ENCODE data around the gene IL10RB.

The IL10RB gene

DNA sequence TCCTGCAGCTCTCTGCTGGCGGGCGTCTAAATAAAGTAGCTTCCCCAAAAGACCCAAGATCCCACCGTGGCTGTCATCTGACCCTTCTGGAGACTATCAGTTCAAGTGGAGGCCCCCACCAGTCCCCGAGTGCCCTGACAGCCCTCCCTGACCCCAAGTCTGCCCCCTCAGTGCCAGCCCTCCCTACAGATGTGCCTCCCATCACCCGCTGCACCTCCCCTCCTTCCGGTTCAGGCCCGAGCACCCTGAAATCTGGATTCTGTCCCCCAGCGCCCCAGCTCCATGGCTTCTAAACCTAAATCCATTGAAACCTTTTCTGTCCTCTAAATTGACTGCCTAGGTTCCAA is 595 bp downstream of the IL10RB start:
- H3K27ac Mint-ChIP-seq, result peak overlapping the region; percentile 96
- peak overlapping the region; percentile 89 for H3K4me3 Mint-ChIP-seq
- H3K27me3 Mint-ChIP-seq, result no peaks in the 10 kb centered on the region
- H3K4me1 Mint-ChIP-seq (ENCODE audit: low read depth), result peaks cover 56% of the 10 kb centered on the region
- no peaks in the 10 kb centered on the region for H3K9me3 Mint-ChIP-seq
- H3K36me3 Mint-ChIP-seq (ENCODE audit: low read depth), result peaks cover 79% of the 10 kb centered on the region
- DNase-seq, result no peak

DNA sequence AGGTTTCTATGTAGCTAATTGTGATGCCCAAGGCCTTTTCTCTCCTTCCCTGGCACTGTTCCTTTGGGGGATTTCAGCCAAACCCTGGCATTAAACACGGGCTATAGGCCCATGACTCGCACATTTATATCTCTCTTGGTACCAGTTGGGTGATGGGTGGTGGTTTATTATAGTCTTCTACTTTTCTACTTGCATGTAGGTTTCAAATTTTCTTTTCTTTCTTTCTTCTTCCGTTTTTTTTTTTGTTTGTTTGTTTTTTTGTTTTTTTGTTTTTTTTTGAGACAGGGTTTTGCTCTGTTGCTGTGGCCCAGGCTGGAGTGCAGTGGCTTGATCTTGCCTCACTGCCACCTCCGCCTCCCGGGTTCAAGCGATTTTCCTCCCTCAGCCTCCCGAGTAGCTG is 1.1 kb downstream of the IL10RB start:
- Mint-ChIP-seq H3K4me1 (ENCODE audit: low read depth) (peaks cover 54% of the 10 kb centered on the region), H3K4me3 (peak overlapping the region; percentile 89), H3K9me3 (no peaks in the 10 kb centered on the region), H3K27ac (peak overlapping the region; percentile 96), H3K36me3 (ENCODE audit: low read depth) (peaks cover 82% of the 10 kb centered on the region), H3K27me3 (no peaks in the 10 kb centered on the region)
- no peak for DNase-seq

DNA sequence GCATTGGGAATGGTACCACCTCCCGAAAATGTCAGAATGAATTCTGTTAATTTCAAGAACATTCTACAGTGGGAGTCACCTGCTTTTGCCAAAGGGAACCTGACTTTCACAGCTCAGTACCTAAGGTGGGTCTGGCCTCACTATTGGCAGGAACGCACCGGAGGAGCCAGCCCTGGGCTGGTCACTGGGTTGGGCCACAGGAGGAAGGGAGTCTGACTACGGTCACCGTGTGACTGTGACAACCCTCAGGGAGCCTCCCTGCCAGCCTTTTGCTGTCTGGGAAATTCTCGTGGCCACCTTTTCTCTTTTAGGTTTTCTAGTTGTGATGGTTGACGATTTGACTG is 2.2 kb downstream of the IL10RB start:
- Mint-ChIP-seq H3K36me3 (ENCODE audit: low read depth) (peaks cover 78% of the 10 kb centered on the region), H3K27ac (peak overlapping the region; percentile 96), H3K4me1 (ENCODE audit: low read depth) (peaks cover 58% of the 10 kb centered on the region), H3K4me3 (peak overlapping the region; percentile 89), H3K27me3 (no peaks in the 10 kb centered on the region), H3K9me3 (no peaks in the 10 kb centered on the region)
- no peak for DNase-seq

DNA sequence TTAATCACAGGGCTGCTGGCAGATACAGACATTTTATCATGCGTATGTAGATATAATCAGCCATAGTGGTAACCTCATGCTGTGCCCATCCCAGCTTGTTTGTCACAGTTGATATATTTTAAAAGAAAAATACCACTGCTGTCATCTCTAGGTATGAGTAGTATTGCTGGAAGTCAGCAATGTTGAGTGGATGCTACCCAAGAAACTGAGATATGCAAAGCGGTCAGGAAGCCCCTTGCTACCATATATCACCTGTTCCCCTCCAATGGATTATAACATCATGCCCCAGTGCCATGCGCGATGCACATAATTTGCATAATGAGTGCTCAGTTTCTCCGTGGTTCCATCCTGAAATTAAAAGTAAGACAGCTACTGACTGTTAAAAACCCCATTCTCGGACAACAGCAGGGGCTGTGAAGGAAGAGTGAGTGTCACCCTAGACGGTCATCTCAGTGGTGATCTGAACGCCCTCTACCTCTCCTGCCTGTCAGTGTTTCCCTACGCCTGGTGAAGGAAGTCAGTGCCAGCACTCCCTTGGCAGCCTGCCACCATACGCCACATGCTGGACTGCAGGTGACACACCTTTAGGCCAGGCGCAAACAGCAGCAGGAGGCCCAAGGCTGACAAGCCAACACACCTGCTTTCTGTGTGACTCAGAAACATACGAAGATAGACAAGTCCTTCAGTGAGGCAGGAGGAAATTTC is 2.7 kb downstream of the IL10RB start:
- DNase-seq, result peak; percentile 60

DNA sequence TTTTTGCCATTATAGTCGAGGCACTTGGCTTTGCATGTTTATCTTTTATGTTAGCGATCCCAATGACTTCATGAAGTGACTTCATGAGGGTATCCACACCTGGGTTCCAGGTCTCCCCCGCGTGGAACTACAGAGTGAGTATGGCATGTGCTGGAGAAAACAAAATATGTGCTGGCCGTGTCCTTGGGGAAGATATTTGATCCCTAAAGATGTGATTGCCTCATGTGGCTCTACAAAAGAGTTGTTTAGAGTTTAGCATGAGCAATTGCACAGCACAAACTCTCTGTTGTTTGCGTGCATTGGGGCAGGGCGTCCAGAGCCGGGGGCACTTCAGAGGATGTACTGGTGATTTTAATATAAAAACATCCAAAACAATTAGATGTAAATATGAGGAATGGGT is 4.8 kb downstream of the IL10RB start:
- Mint-ChIP-seq H3K4me1 (ENCODE audit: low read depth) (peaks cover 55% of the 10 kb centered on the region), H3K36me3 (ENCODE audit: low read depth) (peaks cover 79% of the 10 kb centered on the region), H3K27me3 (no peaks in the 10 kb centered on the region), H3K4me3 (no peak overlapping the region), H3K27ac (no peak overlapping the region), H3K9me3 (no peaks in the 10 kb centered on the region)
- DNase-seq, result no peak

More for the DNA sequence above, 2.7 kb downstream of the IL10RB start:
- Mint-ChIP-seq H3K27ac (peak overlapping the region; percentile 96), H3K4me3 (peak overlapping the region; percentile 89), H3K36me3 (ENCODE audit: low read depth) (peaks cover 78% of the 10 kb centered on the region), H3K9me3 (no peaks in the 10 kb centered on the region), H3K4me1 (ENCODE audit: low read depth) (peaks cover 63% of the 10 kb centered on the region), H3K27me3 (no peaks in the 10 kb centered on the region)

DNA sequence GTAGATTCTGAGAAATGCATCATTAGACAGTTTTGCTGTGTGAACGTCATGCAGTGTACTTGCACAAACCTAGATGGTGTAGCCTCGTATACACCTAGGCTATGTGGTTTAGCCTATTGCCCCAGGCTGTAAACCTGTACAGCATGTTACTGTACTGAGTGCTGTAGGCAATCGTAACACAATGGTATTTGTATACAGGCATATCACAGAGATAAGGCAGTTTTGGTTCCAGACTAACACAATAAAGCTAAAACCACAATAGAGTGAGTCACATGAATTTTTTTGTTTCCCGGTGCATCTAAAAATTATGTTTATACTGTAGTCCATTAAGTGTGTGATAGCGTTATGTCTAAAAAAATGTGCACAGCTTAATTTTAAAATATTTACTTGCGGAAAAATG is 6.9 kb downstream of the IL10RB start:
- Mint-ChIP-seq H3K4me3 (no peak overlapping the region), H3K36me3 (ENCODE audit: low read depth) (peaks cover 83% of the 10 kb centered on the region), H3K4me1 (ENCODE audit: low read depth) (peaks cover 41% of the 10 kb centered on the region), H3K27ac (no peak overlapping the region), H3K9me3 (no peaks in the 10 kb centered on the region), H3K27me3 (no peaks in the 10 kb centered on the region)
- no peak for DNase-seq

DNA sequence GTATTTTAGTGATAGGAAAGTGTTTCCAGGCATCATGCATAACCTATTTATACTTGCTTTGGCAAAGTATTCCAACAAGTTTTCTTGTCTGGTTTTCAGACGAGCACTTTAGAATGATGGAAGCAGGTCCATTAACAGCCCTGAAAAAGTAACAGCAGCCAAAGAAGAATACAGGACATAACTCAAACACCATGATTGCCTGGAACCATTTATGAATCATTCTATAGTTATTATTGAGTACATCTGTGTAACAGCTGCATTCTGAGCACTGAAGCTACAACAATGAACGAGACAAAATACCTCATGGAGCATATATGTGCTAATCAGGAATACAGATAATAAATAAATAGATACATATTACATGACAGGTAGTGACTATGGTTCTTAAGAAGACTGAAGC is 12.6 kb downstream of the IL10RB start:
- DNase-seq, result no peak
- Mint-ChIP-seq H3K9me3 (peaks cover 3% of the 10 kb centered on the region), H3K4me3 (no peak overlapping the region), H3K27me3 (no peaks in the 10 kb centered on the region), H3K4me1 (ENCODE audit: low read depth) (peaks cover 8% of the 10 kb centered on the region), H3K27ac (no peak overlapping the region), H3K36me3 (ENCODE audit: low read depth) (peaks cover 83% of the 10 kb centered on the region)

DNA sequence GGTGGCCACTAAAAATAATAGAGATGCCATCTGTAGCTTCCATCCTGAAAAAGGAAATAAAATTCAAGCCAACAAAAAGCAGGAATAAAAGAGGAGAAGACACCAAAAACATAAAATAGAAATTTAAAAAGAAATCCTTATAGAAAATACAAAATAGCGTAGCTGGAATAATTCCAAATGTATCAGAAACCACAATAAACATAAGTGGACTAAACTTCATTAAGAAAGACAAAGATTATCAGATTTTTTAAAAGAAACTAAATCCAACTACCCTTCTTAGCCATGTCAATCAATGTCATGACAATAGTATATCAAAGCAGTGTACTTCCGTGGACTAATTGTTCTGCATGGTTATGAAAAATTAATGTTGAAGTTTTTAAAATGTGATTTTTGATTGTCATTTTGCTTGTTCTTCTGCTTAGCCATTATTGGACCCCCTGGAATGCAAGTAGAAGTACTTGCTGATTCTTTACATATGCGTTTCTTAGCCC is 13.2 kb downstream of the IL10RB start:
- Mint-ChIP-seq H3K9me3 (peaks cover 3% of the 10 kb centered on the region), H3K4me3 (no peak overlapping the region), H3K27ac (no peak overlapping the region), H3K36me3 (ENCODE audit: low read depth) (peaks cover 84% of the 10 kb centered on the region), H3K27me3 (no peaks in the 10 kb centered on the region), H3K4me1 (ENCODE audit: low read depth) (peaks cover 6% of the 10 kb centered on the region)
- DNase-seq, result no peak

DNA sequence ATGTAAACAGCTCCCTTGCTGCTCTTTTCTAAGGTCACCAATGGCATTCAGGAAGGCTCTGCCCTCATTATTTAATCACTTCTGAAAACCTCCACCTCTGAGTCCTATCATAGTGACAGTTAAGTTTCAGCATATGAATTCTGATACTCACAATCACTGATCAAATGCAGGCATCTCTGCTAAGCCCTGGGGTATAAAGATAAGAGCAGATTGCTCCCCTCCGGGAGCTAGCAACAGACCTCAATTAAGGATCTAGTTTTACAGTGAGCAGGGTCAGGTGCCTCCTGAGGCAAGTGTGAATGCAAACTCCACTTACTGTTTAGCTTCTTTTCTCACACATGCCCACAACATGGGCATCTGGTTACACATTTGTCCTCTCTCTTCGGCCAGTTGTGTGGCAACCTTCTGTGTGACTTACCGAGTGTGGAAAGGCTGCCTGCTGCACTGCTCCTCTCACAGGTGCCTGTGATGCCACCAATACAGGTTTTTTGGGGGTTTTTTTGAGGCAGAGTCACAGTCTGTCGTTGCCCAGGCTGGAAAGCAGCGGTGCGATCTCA is 15.0 kb downstream of the IL10RB start:
- no peak for DNase-seq
- Mint-ChIP-seq H3K9me3 (peaks cover 3% of the 10 kb centered on the region), H3K4me3 (no peak overlapping the region), H3K27ac (no peak overlapping the region), H3K4me1 (ENCODE audit: low read depth) (peaks cover 3% of the 10 kb centered on the region), H3K36me3 (ENCODE audit: low read depth) (peaks cover 86% of the 10 kb centered on the region), H3K27me3 (no peaks in the 10 kb centered on the region)

DNA sequence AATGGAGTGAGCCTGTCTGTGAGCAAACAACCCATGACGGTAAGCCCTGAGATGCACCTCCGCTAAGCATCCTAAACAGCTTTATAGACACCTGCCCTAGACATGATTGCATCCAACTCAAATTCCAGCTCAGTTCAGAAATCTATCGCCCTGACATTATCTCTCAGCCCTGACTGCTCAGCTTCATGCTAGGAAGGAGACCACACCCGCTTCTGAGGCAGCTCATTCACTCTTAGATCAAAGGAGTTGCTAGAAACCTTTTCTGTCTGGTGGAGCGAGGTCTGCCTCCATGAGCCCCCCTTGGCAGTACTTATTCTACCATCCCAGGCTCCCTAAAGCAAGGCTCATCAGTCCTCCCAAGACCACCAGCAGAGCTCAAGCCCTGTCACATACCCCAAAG is 17.0 kb downstream of the IL10RB start:
- Mint-ChIP-seq H3K27ac (peak overlapping the region; percentile 32), H3K4me1 (ENCODE audit: low read depth) (peaks cover 3% of the 10 kb centered on the region), H3K36me3 (ENCODE audit: low read depth) (peaks cover 83% of the 10 kb centered on the region), H3K4me3 (no peak overlapping the region), H3K9me3 (peaks cover 3% of the 10 kb centered on the region), H3K27me3 (no peaks in the 10 kb centered on the region)
- no peak for DNase-seq

DNA sequence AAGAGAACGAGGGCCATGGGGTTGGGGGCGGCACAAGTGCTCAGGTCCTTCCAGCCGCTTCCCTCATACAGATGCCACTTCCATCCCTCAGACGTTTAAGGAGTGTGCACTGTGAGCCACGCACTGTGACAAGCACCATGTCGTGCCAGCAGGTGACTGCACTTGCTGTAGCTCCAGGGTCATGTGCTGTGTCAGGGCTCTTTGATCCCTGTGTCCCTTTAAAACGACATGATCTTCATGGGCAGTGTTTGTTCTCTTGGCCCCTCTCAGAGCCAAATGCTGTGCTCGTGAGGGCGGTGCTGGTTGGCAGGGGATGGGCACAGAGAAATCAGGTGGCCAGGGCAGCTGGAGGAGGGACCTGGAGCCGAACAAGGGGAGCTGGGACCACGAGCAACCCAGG is 19.9 kb downstream of the IL10RB start:
- no peak for DNase-seq
- no peaks in the 10 kb centered on the region for H3K27me3 Mint-ChIP-seq
- H3K27ac Mint-ChIP-seq, result peak overlapping the region; percentile 10
- peaks cover 76% of the 10 kb centered on the region for H3K36me3 Mint-ChIP-seq (ENCODE audit: low read depth)
- H3K4me1 Mint-ChIP-seq (ENCODE audit: low read depth), result peaks cover 3% of the 10 kb centered on the region
- no peak overlapping the region for H3K4me3 Mint-ChIP-seq
- H3K9me3 Mint-ChIP-seq, result no peaks in the 10 kb centered on the region

DNA sequence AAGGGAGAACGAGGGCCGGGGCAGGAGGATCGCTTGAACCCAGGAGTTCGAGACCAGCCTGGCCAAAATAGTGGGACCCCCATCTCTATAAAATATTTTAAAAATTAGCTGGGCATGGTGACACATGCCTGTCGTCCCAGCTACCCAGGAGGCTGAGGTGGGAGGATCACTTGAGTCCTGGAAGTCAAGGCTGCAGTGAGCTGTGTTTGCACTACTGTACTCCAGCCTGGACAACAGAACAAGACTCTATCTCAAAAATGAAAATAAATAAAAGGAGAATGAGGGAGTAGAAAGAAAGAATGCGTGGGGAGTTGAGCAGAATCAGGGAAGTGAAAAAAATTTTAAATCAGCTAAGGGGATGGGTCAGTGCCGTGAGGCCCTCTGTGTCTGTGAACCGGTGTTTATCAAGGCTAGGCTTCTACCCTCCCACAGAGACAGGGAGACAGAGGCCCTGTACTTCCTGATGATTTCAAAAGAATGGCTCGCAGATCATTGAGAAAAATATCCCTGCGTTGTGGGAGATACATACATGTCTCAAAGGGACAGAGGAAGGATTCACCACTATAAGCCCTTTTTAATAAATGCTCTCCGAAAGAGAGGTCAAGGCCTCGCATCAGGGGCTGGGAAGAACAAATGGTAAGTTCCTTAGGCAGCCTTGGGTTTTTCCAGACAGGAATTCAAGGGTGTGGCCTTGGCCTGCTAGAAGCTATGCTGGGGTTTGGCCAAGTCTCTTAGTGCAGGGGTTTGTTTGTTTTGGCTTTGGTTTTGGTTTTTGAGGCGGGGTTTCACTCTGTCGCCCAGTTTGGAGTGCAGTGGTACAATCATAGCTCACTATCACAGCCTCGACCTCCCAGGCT is 20.7 kb downstream of the IL10RB start:
- H3K36me3 Mint-ChIP-seq (ENCODE audit: low read depth), result peaks cover 76% of the 10 kb centered on the region
- peaks cover 3% of the 10 kb centered on the region for H3K4me1 Mint-ChIP-seq (ENCODE audit: low read depth)
- no peak overlapping the region for H3K27ac Mint-ChIP-seq
- no peaks in the 10 kb centered on the region for H3K27me3 Mint-ChIP-seq
- no peak for DNase-seq
- no peak overlapping the region for H3K4me3 Mint-ChIP-seq
- no peaks in the 10 kb centered on the region for H3K9me3 Mint-ChIP-seq

DNA sequence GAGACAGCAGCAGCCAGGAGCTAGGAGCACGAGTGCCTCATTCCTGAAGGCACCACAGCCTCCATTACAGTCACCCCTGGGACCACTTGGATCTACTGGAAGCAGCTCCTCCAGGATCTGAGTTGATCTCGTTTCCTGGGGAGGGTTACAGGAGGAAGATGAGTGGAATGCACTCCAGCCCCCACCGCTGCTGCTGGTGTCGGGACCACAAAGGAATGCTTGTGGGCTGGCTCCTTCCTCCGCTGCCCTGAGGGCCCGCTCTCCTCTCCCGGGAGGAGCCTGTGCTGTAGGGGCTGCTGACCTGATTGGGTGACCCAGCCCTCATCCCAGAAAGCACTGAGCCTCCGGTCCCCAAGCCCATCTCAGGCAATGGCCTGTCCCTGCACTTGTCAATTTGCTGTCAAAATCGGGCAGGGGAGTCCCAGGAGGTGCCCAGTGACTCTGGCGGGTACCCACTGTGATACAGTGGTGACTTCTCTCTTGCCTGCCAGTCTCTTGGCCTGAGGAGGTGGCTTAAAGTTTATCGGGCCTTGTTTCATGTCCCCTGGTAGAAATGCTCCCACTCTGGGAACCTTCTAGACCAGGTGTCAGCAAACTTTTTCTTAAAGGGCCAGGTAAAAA is 23.1 kb downstream of the IL10RB start:
- peaks cover 72% of the 10 kb centered on the region for H3K36me3 Mint-ChIP-seq (ENCODE audit: low read depth)

DNA sequence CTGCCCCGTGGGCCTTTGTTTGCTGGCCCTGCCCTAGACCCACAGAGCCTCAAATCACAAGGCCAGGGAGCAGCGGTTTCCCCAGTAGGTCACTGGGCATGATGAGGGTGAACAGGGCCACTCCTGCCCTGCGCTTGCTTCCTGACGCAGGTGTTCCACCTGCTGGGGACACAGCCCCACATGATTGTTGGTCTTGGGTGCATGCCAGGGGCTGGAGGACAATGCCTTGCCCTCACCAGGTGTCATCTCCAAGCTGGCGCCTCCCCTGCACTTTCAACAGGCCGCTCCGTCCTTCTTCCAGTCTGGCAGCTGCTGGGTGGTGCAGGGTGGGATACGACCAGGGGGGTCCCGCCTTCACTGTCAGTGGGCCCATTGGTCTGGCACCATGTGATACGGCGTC is 24.3 kb downstream of the IL10RB start:
- Mint-ChIP-seq H3K9me3 (no peaks in the 10 kb centered on the region), H3K36me3 (ENCODE audit: low read depth) (peaks cover 66% of the 10 kb centered on the region), H3K27ac (no peak overlapping the region), H3K27me3 (no peaks in the 10 kb centered on the region), H3K4me1 (ENCODE audit: low read depth) (peaks cover 21% of the 10 kb centered on the region), H3K4me3 (no peak overlapping the region)
- DNase-seq, result no peak

More for the DNA sequence above, 23.1 kb downstream of the IL10RB start:
- peaks cover 21% of the 10 kb centered on the region for H3K4me1 Mint-ChIP-seq (ENCODE audit: low read depth)
- no peak overlapping the region for H3K27ac Mint-ChIP-seq
- no peaks in the 10 kb centered on the region for H3K27me3 Mint-ChIP-seq
- H3K4me3 Mint-ChIP-seq, result no peak overlapping the region
- no peak for DNase-seq
- H3K9me3 Mint-ChIP-seq, result no peaks in the 10 kb centered on the region

All from activated T-cell treated with anti-CD3 and anti-CD28 coated beads, Interleukin-2, amount 50 U/mL, for 24 hours (primary cell).